D721Med (cell line): Measurements from ENCODE around the gene SMC3.

Source experiments
- DNase-seq: peaks from one replicate; pipeline ENCODE4 v3.0.0; 2011; ENCODE audit warnings: low spot score; ENCODE audit not compliant: insufficient read length
- FAIRE-seq: peaks from 2 replicates; lab custom pipeline; 2011; peaks lifted over from hg19 to GRCh38; lab: Jason Lieb, UNC
- TF ChIP-seq, protein P1 (sequence below): IDR thresholded peaks from 2 replicates; pipeline ENCODE4 v1.5.1; 2012; ENCODE audit warnings: mild to moderate bottlenecking, control low read depth; ENCODE audit not compliant: insufficient read depth; ENCODE audit errors: missing control alignments

SMC3 gene

DNA sequence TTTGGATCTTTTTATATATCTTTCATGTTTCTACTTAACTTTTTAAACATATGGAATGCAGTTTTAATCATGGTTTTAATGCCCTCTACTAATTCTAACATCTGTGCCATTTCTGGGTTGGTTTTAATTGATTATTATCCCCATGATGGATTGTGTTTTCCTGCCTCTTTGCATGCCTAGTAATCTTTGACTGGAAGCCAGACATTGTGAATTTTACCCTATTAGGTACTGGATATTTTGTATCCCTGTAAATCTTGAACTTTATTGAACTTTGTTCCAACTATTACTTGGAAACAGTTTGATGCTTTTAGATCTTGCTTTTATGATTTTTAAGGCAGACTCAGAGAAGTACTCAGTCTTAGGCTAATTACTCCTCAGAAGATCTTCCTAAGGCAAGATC lies 60.7 kb downstream of the SMC3 start:
- TF ChIP-seq, protein P1, sequence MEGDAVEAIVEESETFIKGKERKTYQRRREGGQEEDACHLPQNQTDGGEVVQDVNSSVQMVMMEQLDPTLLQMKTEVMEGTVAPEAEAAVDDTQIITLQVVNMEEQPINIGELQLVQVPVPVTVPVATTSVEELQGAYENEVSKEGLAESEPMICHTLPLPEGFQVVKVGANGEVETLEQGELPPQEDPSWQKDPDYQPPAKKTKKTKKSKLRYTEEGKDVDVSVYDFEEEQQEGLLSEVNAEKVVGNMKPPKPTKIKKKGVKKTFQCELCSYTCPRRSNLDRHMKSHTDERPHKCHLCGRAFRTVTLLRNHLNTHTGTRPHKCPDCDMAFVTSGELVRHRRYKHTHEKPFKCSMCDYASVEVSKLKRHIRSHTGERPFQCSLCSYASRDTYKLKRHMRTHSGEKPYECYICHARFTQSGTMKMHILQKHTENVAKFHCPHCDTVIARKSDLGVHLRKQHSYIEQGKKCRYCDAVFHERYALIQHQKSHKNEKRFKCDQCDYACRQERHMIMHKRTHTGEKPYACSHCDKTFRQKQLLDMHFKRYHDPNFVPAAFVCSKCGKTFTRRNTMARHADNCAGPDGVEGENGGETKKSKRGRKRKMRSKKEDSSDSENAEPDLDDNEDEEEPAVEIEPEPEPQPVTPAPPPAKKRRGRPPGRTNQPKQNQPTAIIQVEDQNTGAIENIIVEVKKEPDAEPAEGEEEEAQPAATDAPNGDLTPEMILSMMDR = no peak
- no peak for DNase-seq
- FAIRE-seq = no peak

DNA sequence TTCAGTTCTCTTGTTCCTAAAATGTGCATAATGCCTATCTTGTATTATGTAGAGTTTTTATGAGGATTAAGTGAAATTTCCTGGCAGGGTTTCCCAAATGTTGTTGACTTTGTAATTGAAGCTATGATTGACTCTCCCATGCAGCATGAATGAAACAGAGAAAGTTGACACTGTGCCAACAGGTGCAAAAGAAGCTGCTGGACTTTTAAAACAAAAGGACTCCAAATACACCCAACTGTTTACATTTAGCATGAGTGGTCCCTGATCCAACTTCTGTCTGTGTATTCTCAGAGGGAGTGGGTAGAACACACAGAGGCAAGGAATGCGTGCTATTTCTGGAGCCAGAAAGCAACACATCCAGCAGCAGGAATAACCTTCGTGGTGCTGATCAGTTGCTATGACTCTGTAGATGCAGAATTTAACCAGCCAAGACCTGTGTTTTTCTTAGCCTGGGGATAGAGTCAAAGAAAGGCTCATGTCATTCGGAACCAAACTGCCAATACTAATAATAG lies 62.2 kb downstream of the SMC3 start:
- DNase-seq (no peak), FAIRE-seq (no peak)
- TF ChIP-seq, protein P1 = no peak

DNA sequence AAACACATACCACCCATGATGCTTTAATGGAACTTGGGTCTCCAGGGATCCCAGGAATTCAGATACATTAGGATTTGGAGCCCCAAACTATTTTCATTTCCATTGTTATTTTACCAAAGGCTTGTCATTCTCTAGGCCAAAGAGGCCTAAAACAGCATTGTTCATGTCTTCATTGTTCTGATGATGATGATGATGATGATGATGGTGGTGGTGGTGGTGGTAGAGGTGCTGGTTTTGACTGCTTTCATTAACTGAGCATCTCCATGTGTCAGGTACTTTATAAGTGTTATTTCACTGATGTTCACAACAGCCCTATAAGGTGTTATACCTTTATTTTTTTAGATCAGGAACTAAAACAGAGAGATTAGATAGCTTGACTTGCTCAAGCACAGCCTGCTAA lies 64.4 kb downstream of the SMC3 start:
- TF ChIP-seq, protein P1 = no peak

DNA sequence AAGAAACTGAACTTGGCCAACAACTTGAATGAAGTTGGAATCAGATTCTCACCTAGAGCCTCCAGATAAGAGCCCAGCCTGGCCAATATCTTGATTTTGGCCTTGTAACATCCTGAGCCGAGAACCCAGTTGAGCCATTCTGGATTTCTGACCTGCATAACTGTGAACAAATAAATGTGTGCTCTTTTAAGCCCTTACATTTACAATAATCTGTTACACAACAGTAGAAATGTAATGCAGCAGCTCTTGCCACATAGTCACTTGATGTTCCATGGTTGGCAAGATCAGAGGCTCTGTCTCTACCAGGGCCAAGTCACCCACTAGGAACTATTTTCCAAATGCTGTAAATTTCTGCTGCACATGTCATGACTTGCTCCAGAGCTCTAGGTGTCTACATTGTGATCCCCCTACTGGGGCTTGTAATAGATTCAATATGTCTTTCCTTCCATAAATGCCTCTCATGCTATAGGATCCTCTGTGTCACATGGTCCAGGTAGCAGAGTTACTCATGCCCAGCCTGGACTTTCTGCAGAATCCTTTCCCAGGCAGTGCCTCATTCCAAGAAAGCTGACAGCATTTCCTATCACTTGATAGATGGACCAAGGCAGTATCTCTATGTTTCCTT lies 65.2 kb downstream of the SMC3 start:
- TF ChIP-seq, protein P1 = no peak
- FAIRE-seq (no peak), DNase-seq (no peak)

More for the DNA sequence above, 64.4 kb downstream of the SMC3 start:
- no peak for DNase-seq
- FAIRE-seq = no peak

DNA sequence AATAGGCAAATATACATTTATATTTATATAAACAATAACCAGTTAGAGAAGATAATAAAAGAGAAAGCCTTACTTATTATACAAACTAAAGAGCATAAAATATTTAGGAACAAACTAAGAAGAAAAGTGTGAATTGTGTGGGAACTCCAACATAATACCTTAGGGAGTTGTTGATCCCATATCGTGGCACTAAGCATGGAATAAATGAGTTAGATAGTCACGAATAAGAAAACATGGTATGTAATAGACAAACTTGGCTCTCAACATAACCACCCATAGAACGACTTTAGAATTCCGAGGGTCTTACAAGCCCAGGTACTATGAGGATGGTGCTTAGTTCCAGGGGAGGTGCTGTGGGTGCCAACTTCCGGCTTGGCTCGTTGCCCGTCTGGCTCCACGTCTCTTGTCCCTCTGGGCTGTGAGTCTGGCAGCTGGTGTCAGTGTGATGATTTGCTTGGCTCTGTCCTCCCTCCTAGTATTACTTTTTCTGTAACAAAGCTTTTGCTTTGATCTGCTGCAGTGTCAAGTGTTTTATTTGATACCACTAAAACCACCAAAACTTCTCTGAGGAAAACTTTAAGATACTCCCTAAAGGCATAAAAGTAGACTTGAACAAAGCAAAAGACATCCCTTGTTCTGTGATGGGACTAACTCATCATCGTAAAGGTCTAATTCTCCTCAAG lies 67.2 kb downstream of the SMC3 start:
- FAIRE-seq = no peak
- TF ChIP-seq, protein P1 = no peak
- DNase-seq = no peak

DNA sequence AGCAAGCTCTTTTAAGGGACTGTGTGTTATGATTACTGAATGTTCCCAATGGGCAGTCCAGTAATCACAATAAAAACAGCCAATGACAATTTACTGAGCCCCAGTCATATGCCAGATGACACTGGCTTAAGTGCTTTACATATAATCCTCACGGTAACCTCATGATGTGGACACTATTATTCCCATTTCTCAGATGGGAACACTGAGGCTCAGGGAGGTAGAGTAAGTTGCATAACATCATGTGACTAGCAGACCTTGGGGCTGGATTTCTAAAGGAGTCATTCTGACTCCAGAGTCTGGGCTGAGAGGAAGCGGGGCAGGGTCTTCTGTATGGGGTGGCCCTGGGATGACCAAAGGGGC lies 69.1 kb downstream of the SMC3 start:
- DNase-seq (no peak), FAIRE-seq (no peak)
- TF ChIP-seq, protein P1 = no peak

DNA sequence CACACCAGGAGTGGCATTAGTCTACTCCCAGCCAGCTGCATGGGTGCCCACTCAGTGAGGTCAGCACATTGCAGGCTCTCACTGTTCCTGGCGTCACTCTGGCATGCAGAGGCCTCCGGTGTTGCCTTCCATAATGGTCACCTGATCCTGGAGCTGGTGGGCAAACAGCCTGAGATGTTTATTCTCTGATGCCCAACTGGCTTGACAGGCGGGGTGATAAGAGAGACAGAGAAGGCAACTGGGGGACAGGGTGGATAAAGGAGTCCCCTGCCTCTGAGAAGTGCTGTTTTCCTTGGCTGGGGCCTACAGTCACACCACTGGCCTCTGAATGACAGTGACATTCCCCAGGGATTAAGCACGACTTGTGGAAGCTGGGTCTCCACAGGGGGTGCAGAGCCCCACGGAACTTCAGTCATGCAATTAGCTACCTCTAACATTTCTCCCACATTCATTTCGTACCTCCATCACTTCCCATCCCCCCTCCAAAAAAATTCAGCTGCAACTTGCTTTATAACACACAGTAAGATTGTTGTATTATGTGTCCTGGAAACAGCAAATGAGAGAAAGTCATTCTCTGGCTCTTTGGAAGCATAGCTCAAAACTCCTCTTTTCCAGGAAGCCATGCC lies 69.5 kb downstream of the SMC3 start:
- DNase-seq = no peak
- FAIRE-seq = no peak
- TF ChIP-seq, protein P1 = no peak
